GM23338 (cell line): ENCODE measurements around the gene ABR. TPM values are rescaled to one million over a fixed set of nuclear protein-coding genes. Genes with fewer than 3 reads are reported as not detected.

ENCODE experiments used
- ATAC-seq: fragments of 200-7000 bp; cut with Tn5 transposase; 3 replicates; pipeline ENCODE4 v1.9.1; 2020
- DNase-seq: peaks from one replicate; pipeline ENCODE4 v3.0.0-alpha.2; 2015; ENCODE audit warnings: low spot score
- H2AFZ ChIP-seq: fragments of 200-600 bp; sonication (generic); 2 replicates; pipeline ENCODE4 v1.8.0; 2016; ENCODE audit warnings: antibody characterized with exemption, mild to moderate bottlenecking, moderate library complexity
- H3F3A ChIP-seq: fragments of 200-600 bp; sonication (generic); replicated peaks from 2 replicates; pipeline ENCODE4 v1.8.0; 2017; ENCODE audit warnings: antibody characterized with exemption, mixed run types, low read depth
- H3K27ac ChIP-seq: fragments of 200-600 bp; sonication (generic); 2 replicates; pipeline ENCODE4 v1.6.1; 2016; ENCODE audit warnings: low read depth
- H3K27me3 ChIP-seq: fragments of 200-600 bp; sonication (generic); 2 replicates; pipeline ENCODE4 v1.8.0; 2016; ENCODE audit warnings: mild to moderate bottlenecking, mixed run types, moderate library complexity; ENCODE audit not compliant: insufficient read depth
- H3K36me3 ChIP-seq: fragments of 200-600 bp; sonication (generic); 2 replicates; pipeline ENCODE4 v1.8.0; 2016; ENCODE audit warnings: mild to moderate bottlenecking; ENCODE audit not compliant: insufficient read depth
- H3K4me1 ChIP-seq: fragments of 200-600 bp; sonication (generic); 2 replicates; pipeline ENCODE4 v1.8.0; 2016; ENCODE audit warnings: mild to moderate bottlenecking, moderate library complexity; ENCODE audit not compliant: insufficient read depth
- H3K4me2 ChIP-seq: fragments of 200-600 bp; sonication (generic); 2 replicates; pipeline ENCODE4 v1.7.1; 2017; ENCODE audit warnings: mixed run types
- H3K4me3 ChIP-seq: fragments of 200-600 bp; sonication (generic); 2 replicates; pipeline ENCODE4 v1.6.1; 2016; ENCODE audit warnings: mixed run types
- H3K79me2 ChIP-seq: fragments of 200-600 bp; sonication (generic); replicated peaks from 2 replicates; pipeline ENCODE4 v1.8.0; 2017; ENCODE audit warnings: mild to moderate bottlenecking; ENCODE audit not compliant: insufficient read depth
- H3K9me2 ChIP-seq: fragments of 200-600 bp; sonication (generic); 2 replicates; pipeline ENCODE4 v1.8.0; 2017; ENCODE audit not compliant: insufficient read depth
- H4K20me1 ChIP-seq: fragments of 200-600 bp; sonication (generic); replicated peaks from 2 replicates; pipeline ENCODE4 v1.8.0; 2017; ENCODE audit warnings: mild to moderate bottlenecking; ENCODE audit not compliant: insufficient read depth
- H3K27ac Mint-ChIP-seq: 2 replicates; pipeline ENCODE4 v1.8.0; 2020; ENCODE audit warnings: inconsistent platforms, mild to moderate bottlenecking, moderate library complexity, mixed read lengths
- H3K27me3 Mint-ChIP-seq: 3 replicates; pipeline ENCODE4 v1.8.0; 2022; ENCODE audit warnings: low read depth, mild to moderate bottlenecking, moderate library complexity, mixed read lengths, inconsistent platforms; ENCODE audit not compliant: insufficient read depth, poor library complexity
- H3K36me3 Mint-ChIP-seq: 3 replicates; pipeline ENCODE4 v1.8.0; 2021; ENCODE audit warnings: low read depth, mild to moderate bottlenecking, inconsistent platforms, moderate library complexity, mixed read lengths
- H3K4me1 Mint-ChIP-seq: 3 replicates; pipeline ENCODE4 v1.8.0; 2020; ENCODE audit warnings: mild to moderate bottlenecking, inconsistent platforms, mixed read lengths
- H3K4me3 Mint-ChIP-seq: 3 replicates; pipeline ENCODE4 v1.8.0; 2021; ENCODE audit warnings: moderate library complexity, mild to moderate bottlenecking, inconsistent platforms, mixed read lengths
- H3K9me3 Mint-ChIP-seq: 3 replicates; pipeline ENCODE4 v1.8.0; 2020; ENCODE audit warnings: moderate library complexity, mild to moderate bottlenecking, inconsistent platforms, mixed read lengths
- CREB1 ChIP-seq: fragments of 250-450 bp; sonication (Bioruptor Pico); IDR thresholded peaks from 2 replicates; pipeline ENCODE4 v1.5.0; 2020; ENCODE audit warnings: low read depth, mild to moderate bottlenecking, moderate library complexity
- CTCF ChIP-seq, 2 experiments: fragments of 200-600 bp in 1 of 2; sonication (generic) in 1 of 2; conservative IDR thresholded peaks; 2 replicates each; pipeline versions ENCODE4 v1.5.1 to v1.6.1; 2016 to 2017; ENCODE audit warnings: antibody characterized with exemption in 2 of 2, low read depth in 2 of 2, mild to moderate bottlenecking in 2 of 2, moderate library complexity in 1 of 2
- EZH2 ChIP-seq: fragments of 200-600 bp; sonication (generic); IDR thresholded peaks from one replicate; pipeline ENCODE4 v1.8.0; 2017; ENCODE audit warnings: antibody characterized with exemption, mild to moderate bottlenecking, low read depth; ENCODE audit not compliant: unreplicated experiment
- EZH2phosphoT487 ChIP-seq: fragments of 200-600 bp; sonication (generic); IDR thresholded peaks from one replicate; pipeline ENCODE4 v1.8.1; 2018; ENCODE audit warnings: antibody characterized with exemption; ENCODE audit not compliant: unreplicated experiment
- JUNB ChIP-seq: IDR thresholded peaks from one replicate; pipeline ENCODE4 v1.6.1; 2016; ENCODE audit warnings: antibody characterized with exemption; ENCODE audit not compliant: unreplicated experiment
- NANOG ChIP-seq: IDR thresholded peaks from 2 replicates; pipeline ENCODE4 v1.6.1; 2016; ENCODE audit warnings: antibody characterized with exemption, borderline replicate concordance
- POLR2AphosphoS5 ChIP-seq: IDR thresholded peaks from 2 replicates; pipeline ENCODE4 v1.6.1; 2016; ENCODE audit warnings: antibody characterized with exemption, low read depth
- REST ChIP-seq: IDR thresholded peaks from one replicate; pipeline ENCODE4 v1.6.1; 2018; ENCODE audit warnings: antibody characterized with exemption; ENCODE audit not compliant: unreplicated experiment
- STAT1 ChIP-seq: IDR thresholded peaks from one replicate; pipeline ENCODE4 v1.6.1; 2016; ENCODE audit warnings: antibody characterized with exemption; ENCODE audit not compliant: unreplicated experiment
- ZNF114 ChIP-seq: fragments of 250-450 bp; sonication (Bioruptor Pico); IDR thresholded peaks from 2 replicates; pipeline ENCODE4 v1.5.0; 2020; ENCODE audit warnings: mild to moderate bottlenecking, moderate library complexity
- ZNF331 ChIP-seq: fragments of 250-450 bp; sonication (Bioruptor Pico); IDR thresholded peaks from 2 replicates; pipeline ENCODE4 v1.5.0; 2020; ENCODE audit warnings: low read depth, mild to moderate bottlenecking, moderate library complexity
- ZNF462 ChIP-seq: fragments of 250-450 bp; sonication (Bioruptor Pico); IDR thresholded peaks from 2 replicates; pipeline ENCODE4 v1.5.0; 2020; ENCODE audit warnings: mild to moderate bottlenecking, moderate library complexity
- polyA plus RNA-seq: library from polyadenylated mRNA; unstranded; fragments of >200 nt; fragmentation: Nextera tagmentation; extraction: Ambion mirVana; gene quantifications from 2 replicates; pipeline ENCODE4 v1.2.1, GENCODE V29; 2016
- total RNA-seq: library from RNA; depleted of rRNA; stranded (reverse); fragments of >200 nt; shearing (Covaris generic); gene quantifications from 2 replicates; pipeline ENCODE4 v1.2.3, GENCODE V29; 2014
- TF ChIP-seq, protein P1 (sequence below): IDR thresholded peaks from 2 replicates; pipeline ENCODE4 v1.6.1; 2016; ENCODE audit warnings: antibody characterized with exemption

The ABR gene
- total and polyA plus RNA-seq, 2 experiments from 2014 or later, result 15.0 to 27.7 TPM

DNA sequence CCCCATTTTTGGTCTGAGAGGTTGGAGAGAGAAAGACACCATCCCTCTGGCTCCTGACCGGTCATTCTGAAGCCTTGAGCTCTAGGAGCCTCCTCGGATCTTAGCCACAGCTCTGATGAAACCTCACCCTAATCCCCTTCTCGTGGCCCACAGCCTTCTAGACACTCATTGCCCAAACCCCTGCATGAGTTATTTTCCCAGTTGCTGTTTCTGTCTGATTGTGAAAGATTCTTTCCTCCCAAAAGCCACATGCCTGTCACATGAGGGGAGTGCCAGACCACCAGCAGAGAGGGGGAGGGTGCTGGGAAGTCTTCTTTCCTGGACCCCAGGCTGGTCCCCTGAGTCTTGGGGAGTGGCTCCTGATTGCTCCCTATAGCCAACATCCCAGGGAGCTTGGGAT is 17.6 kb upstream of the ABR start:
- Histone ChIP-seq H2AFZ (no peak overlapping the region), H3K4me1 (no peaks in the 10 kb centered on the region), H3K79me2 (no peaks in the 10 kb centered on the region), H3F3A (no peaks in the 10 kb centered on the region), H3K9me2 (no peaks in the 10 kb centered on the region), H3K27me3 (no peaks in the 10 kb centered on the region), H3K36me3 (no peaks in the 10 kb centered on the region), H3K27ac (no peak overlapping the region), H3K4me3 (no peak overlapping the region), H4K20me1 (no peaks in the 10 kb centered on the region), H3K4me2 (no peak overlapping the region)
- Mint-ChIP-seq H3K27ac (no peak overlapping the region; the same call in 1 of the 2 replicates), H3K4me3 (no peak overlapping the region), H3K4me1 (peaks cover 2% of the 10 kb centered on the region; the same call in 1 of the 3 replicates), H3K9me3 (no peaks in the 10 kb centered on the region), H3K36me3 (no peaks in the 10 kb centered on the region), H3K27me3 (peaks cover 12% of the 10 kb centered on the region)
- ATAC-seq (no peak; the same call in 2 of the 3 replicates), DNase-seq (no peak)
- TF ChIP-seq ZNF462 (no peak), REST (no peak), STAT1 (no peak), CTCF (conservative IDR thresholded peaks at IDR 0.05; ENCODE audit: low read depth in 2 of 2) (no peak), EZH2phosphoT487 (no peak), JUNB (no peak), NANOG (no peak), POLR2AphosphoS5 (no peak), ZNF114 (CRISPR knock-in tag) (no peak), EZH2 (no peak), CREB1 (CRISPR knock-in tag) (no peak), ZNF331 (no peak)
- TF ChIP-seq, protein P1, sequence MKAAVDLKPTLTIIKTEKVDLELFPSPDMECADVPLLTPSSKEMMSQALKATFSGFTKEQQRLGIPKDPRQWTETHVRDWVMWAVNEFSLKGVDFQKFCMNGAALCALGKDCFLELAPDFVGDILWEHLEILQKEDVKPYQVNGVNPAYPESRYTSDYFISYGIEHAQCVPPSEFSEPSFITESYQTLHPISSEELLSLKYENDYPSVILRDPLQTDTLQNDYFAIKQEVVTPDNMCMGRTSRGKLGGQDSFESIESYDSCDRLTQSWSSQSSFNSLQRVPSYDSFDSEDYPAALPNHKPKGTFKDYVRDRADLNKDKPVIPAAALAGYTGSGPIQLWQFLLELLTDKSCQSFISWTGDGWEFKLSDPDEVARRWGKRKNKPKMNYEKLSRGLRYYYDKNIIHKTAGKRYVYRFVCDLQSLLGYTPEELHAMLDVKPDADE, result no peak
